H4 (cell line): Measurements from ENCODE around the gene FBXO45. TPM values are rescaled to one million over a fixed set of nuclear protein-coding genes. Genes with fewer than 3 reads are reported as not detected.
A peak's percentile ranks its signal among the peaks of the same experiment; 100 is the strongest.
"Not testable (repeated sequence)": the region's sequence is repeated elsewhere in the genome, so short reads cannot be mapped to it uniquely, and the experiment has no call there.

Experiments
- DNase-seq: peaks from one replicate; pipeline ENCODE4 v3.0.0-alpha.2; 2015; ENCODE audit warnings: low spot score
- total RNA-seq: library from RNA; depleted of rRNA; stranded (reverse); fragments of >200 nt; shearing (Covaris generic); gene quantifications from 2 replicates; pipeline ENCODE4 v1.2.3, GENCODE V29; 2014; rRNA removed

The FBXO45 gene
- total RNA-seq: 18.0 and 19.2 TPM in 2 replicates

GRCh38 chr3:196568246-196569002 is at the start of gene FBXO45, which contains the start of gene WDR53:
TSS of gene FBXO45 (plus strand) at chr3:196568660. CDS start at chr3:196568985, 325 bp downstream.
TSS of gene WDR53 (minus strand) at chr3:196568554. CDS start at chr3:196561475, 7,079 bp downstream.
- peak; percentile 95 for DNase-seq

GRCh38 chr3:196518966-196519717 is 49.3 kb upstream of the FBXO45 start:
- DNase-seq: peak; percentile 89

- DNase-seq: no peak
Observed at GRCh38 chr3:196519718-196520082, 48.8 kb upstream of the FBXO45 start.

GRCh38 chr3:196521291-196521690 is 47.2 kb upstream of the FBXO45 start:
- DNase-seq: not testable (repeated sequence)

GRCh38 chr3:196523841-196524240 is 44.6 kb upstream of the FBXO45 start:
- DNase-seq: no peak

GRCh38 chr3:196524527-196524926 is 43.9 kb upstream of the FBXO45 start:
- DNase-seq: no peak

GRCh38 chr3:196525141-196525540 is 43.3 kb upstream of the FBXO45 start:
- no peak for DNase-seq

GRCh38 chr3:196528639-196529233 is 39.7 kb upstream of the FBXO45 start:
- DNase-seq: peak; percentile 38

- no peak for DNase-seq
Observed at GRCh38 chr3:196531418-196531817, 37.0 kb upstream of the FBXO45 start.

- DNase-seq: no peak
Observed at GRCh38 chr3:196533260-196533681, 35.2 kb upstream of the FBXO45 start.

- no peak for DNase-seq
Observed at GRCh38 chr3:196537319-196537984, 31.0 kb upstream of the FBXO45 start.

GRCh38 chr3:196541684-196542445 is 26.6 kb upstream of the FBXO45 start:
- no peak for DNase-seq

- no peak for DNase-seq
Observed at GRCh38 chr3:196544491-196544992, 23.9 kb upstream of the FBXO45 start.

GRCh38 chr3:196546537-196546936 is 21.9 kb upstream of the FBXO45 start:
- no peak for DNase-seq

- DNase-seq: no peak
Observed at GRCh38 chr3:196547067-196547466, 21.4 kb upstream of the FBXO45 start.

GRCh38 chr3:196549312-196549711 is 19.1 kb upstream of the FBXO45 start:
- DNase-seq: not testable (repeated sequence)

GRCh38 chr3:196550172-196550571 is 18.3 kb upstream of the FBXO45 start:
- not testable (repeated sequence) for DNase-seq

GRCh38 chr3:196552253-196552652 is 16.2 kb upstream of the FBXO45 start:
- DNase-seq: no peak

- no peak for DNase-seq
Observed at GRCh38 chr3:196553551-196553950, 14.9 kb upstream of the FBXO45 start.

GRCh38 chr3:196554205-196554604 is 14.3 kb upstream of the FBXO45 start:
- DNase-seq: no peak

- no peak for DNase-seq
Observed at GRCh38 chr3:196555295-196555694, 13.2 kb upstream of the FBXO45 start.
